ENCODE results near the gene SLC25A4. TPM values are rescaled to one million over a fixed set of nuclear protein-coding genes. Genes with fewer than 3 reads are reported as not detected.

The SLC25A4 gene
- total RNA-seq, 6 experiments from 2014 or later, result 8.8 to 16.3 (median 10.3) TPM

GRCh38 chr4:185183622-185184281 lies 40.7 kb downstream of the SLC25A4 start:
- Mint-ChIP-seq H3K4me3 (no peak overlapping the region), H3K27me3 (ENCODE audit: insufficient read depth) (no peaks in the 10 kb centered on the region), H3K27ac (no peak overlapping the region), H3K9me3 (no peaks in the 10 kb centered on the region), H3K36me3 (ENCODE audit: low read depth) (no peaks in the 10 kb centered on the region), H3K4me1 (ENCODE audit: low read depth) (peaks cover 24% of the 10 kb centered on the region)
- peak; percentile 82 for DNase-seq
- TF ChIP-seq, protein P1, sequence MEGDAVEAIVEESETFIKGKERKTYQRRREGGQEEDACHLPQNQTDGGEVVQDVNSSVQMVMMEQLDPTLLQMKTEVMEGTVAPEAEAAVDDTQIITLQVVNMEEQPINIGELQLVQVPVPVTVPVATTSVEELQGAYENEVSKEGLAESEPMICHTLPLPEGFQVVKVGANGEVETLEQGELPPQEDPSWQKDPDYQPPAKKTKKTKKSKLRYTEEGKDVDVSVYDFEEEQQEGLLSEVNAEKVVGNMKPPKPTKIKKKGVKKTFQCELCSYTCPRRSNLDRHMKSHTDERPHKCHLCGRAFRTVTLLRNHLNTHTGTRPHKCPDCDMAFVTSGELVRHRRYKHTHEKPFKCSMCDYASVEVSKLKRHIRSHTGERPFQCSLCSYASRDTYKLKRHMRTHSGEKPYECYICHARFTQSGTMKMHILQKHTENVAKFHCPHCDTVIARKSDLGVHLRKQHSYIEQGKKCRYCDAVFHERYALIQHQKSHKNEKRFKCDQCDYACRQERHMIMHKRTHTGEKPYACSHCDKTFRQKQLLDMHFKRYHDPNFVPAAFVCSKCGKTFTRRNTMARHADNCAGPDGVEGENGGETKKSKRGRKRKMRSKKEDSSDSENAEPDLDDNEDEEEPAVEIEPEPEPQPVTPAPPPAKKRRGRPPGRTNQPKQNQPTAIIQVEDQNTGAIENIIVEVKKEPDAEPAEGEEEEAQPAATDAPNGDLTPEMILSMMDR (IDR thresholded peaks at IDR 0.05), result peak; percentile 94

GRCh38 chr4:185186769-185187168 lies 43.7 kb downstream of the SLC25A4 start:
- no peak for DNase-seq
- H3K4me3 Mint-ChIP-seq, result no peak overlapping the region
- H3K4me1 Mint-ChIP-seq (ENCODE audit: low read depth), result peaks cover 15% of the 10 kb centered on the region
- TF ChIP-seq, protein P1 (IDR thresholded peaks at IDR 0.05), result no peak
- H3K9me3 Mint-ChIP-seq, result no peaks in the 10 kb centered on the region
- no peak overlapping the region for H3K27ac Mint-ChIP-seq
- no peaks in the 10 kb centered on the region for H3K27me3 Mint-ChIP-seq (ENCODE audit: insufficient read depth)
- H3K36me3 Mint-ChIP-seq (ENCODE audit: low read depth), result peaks cover 8% of the 10 kb centered on the region; the same call in 1 of the 2 replicates

GRCh38 chr4:185189606-185190305 lies 46.7 kb downstream of the SLC25A4 start:
- H3K27ac Mint-ChIP-seq, result no peak overlapping the region
- no peak for DNase-seq
- TF ChIP-seq, protein P1 (IDR thresholded peaks at IDR 0.05), result no peak
- H3K36me3 Mint-ChIP-seq (ENCODE audit: low read depth), result peaks cover 8% of the 10 kb centered on the region; the same call in 1 of the 2 replicates
- H3K9me3 Mint-ChIP-seq, result no peaks in the 10 kb centered on the region
- no peaks in the 10 kb centered on the region for H3K27me3 Mint-ChIP-seq (ENCODE audit: insufficient read depth)
- no peak overlapping the region for H3K4me3 Mint-ChIP-seq
- H3K4me1 Mint-ChIP-seq (ENCODE audit: low read depth), result 0 out of 2 replicates have a peak, but pooled peaks cover 6% of the 10 kb centered on the region

DNA sequence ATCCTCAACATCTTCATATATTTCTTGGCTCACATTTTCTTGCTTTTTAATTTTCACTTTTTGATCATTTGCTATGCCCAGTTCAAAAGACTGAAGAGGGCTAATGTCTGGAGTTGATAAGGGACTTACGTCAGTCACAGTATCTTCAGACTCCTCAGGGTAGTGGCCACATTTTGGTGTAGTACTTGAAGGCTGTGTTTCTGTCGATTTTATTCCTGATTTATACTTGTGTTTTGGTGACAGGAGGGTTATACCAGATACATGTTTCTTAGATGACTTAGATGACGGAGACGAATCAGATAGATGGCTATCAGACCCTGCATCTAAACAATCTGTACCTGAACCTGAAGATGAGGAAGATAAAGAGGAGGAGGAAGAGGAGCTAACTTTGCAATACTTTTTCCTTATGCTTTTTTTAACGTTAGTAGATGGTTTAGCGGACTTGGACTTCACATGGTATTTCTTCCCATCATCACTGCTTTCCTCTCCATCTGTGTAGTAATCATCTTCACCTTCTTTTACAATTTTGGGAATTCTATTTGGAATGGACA lies 47.3 kb downstream of the SLC25A4 start:
- no peak overlapping the region for H3K4me3 Mint-ChIP-seq
- no peaks in the 10 kb centered on the region for H3K9me3 Mint-ChIP-seq
- peaks cover 8% of the 10 kb centered on the region; the same call in 1 of the 2 replicates for H3K36me3 Mint-ChIP-seq (ENCODE audit: low read depth)
- no peak for DNase-seq
- no peaks in the 10 kb centered on the region for H3K27me3 Mint-ChIP-seq (ENCODE audit: insufficient read depth)
- TF ChIP-seq, protein P1 (IDR thresholded peaks at IDR 0.05), result no peak
- H3K27ac Mint-ChIP-seq, result no peak overlapping the region
- peaks cover 9% of the 10 kb centered on the region for H3K4me1 Mint-ChIP-seq (ENCODE audit: low read depth)

DNA sequence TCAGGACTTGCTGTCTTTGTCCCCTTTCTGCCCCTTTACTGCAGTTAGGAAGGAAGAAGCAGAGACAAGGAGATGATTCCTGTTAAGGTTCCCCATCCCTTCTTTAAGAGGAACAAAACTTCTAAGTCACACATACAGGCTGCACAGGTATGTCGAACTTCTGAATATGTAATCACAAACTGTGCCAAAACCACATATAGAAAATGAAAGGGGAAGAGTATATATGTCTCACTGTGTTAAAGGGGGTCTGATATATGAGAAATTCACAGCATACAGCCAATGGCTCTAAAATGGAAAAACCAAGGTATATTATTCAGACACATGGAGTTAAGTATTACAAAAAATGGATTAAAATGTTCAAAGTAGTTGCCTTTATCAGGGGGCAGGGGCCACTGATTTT lies 49.0 kb downstream of the SLC25A4 start:
- Mint-ChIP-seq H3K27ac (no peak overlapping the region), H3K27me3 (ENCODE audit: insufficient read depth) (no peaks in the 10 kb centered on the region), H3K36me3 (ENCODE audit: low read depth) (peaks cover 8% of the 10 kb centered on the region; the same call in 1 of the 2 replicates), H3K4me3 (no peak overlapping the region), H3K9me3 (no peaks in the 10 kb centered on the region), H3K4me1 (ENCODE audit: low read depth) (peaks cover 17% of the 10 kb centered on the region)
- TF ChIP-seq, protein P1 (IDR thresholded peaks at IDR 0.05), result no peak
- no peak for DNase-seq

Measured in HFFc6 (cell line).